Suprapubic skin (tissue), 4 donors: Measurements from ENCODE around the gene HSPA6. TPM values are rescaled to one million over a fixed set of nuclear protein-coding genes. Genes with fewer than 3 reads are reported as not detected.
A peak's percentile ranks its signal among the peaks of the same experiment; 100 is the strongest.
"Not testable (repeated sequence)": the region's sequence is repeated elsewhere in the genome, so short reads cannot be mapped to it uniquely, and the experiment has no call there.

Experiments
- DNase-seq, 2 donors: peaks; one replicate each; pipeline ENCODE4 v3.0.0-alpha.2; 2019; ENCODE audit warnings: low spot score in 2 of 2
- H3K27ac ChIP-seq: fragments of 200-600 bp; sonication (generic); one replicate; pipeline ENCODE4 v1.5.1; 2019
- H3K27me3 ChIP-seq: fragments of 200-600 bp; sonication (generic); one replicate; pipeline ENCODE4 v1.5.1; 2019
- H3K36me3 ChIP-seq: fragments of 200-600 bp; sonication (generic); one replicate; pipeline ENCODE4 v1.5.1; 2019
- H3K4me1 ChIP-seq: fragments of 200-600 bp; sonication (generic); one replicate; pipeline ENCODE4 v1.5.1; 2019
- H3K4me3 ChIP-seq: fragments of 200-600 bp; sonication (generic); one replicate; pipeline ENCODE4 v1.5.1; 2019; ENCODE audit warnings: mild to moderate bottlenecking
- H3K9me3 ChIP-seq: fragments of 200-600 bp; sonication (generic); one replicate; pipeline ENCODE4 v1.5.1; 2019
- EP300 ChIP-seq: sonication (generic); formaldehyde crosslinking; IDR thresholded peaks from one replicate; pipeline ENCODE4 v1.6.1; 2017; ENCODE audit warnings: antibody characterized with exemption
- POLR2A ChIP-seq, 2 donors: fragments of 450-650 bp; IDR thresholded peaks; one replicate each; pipeline ENCODE4 v1.6.1; 2017; ENCODE audit warnings: antibody characterized with exemption in 2 of 2, mild to moderate bottlenecking in 2 of 2, moderate library complexity in 2 of 2
- POLR2AphosphoS5 ChIP-seq, 3 donors: sonication (generic); formaldehyde crosslinking; IDR thresholded peaks; one replicate each; pipeline ENCODE4 v1.6.1; 2017; ENCODE audit warnings: antibody characterized with exemption in 3 of 3
- WGBS: methylation state at CpG from one replicate; pipeline ENCODE4 v1.1.5; 2018; 5-methylcytosine and 5-hydroxymethylcytosine counted together
- total RNA-seq, 4 donors: library from RNA; depleted of rRNA; stranded (reverse); fragments of >200 nt; gene quantifications; one replicate each; pipeline ENCODE4 v1.1.0, GENCODE V29; 2016
- TF ChIP-seq, protein P1 (sequence below), 2 donors: fragments of 200-600 bp in 1 of 2; fragments of 450-650 bp in 1 of 2; sonication (generic) in 1 of 2; IDR thresholded peaks; one replicate each; pipeline ENCODE4 v1.5.1; 2016 to 2019; ENCODE audit warnings: antibody characterized with exemption in 2 of 2, mild to moderate bottlenecking in 1 of 2, moderate library complexity in 1 of 2

The HSPA6 gene
- 1 to 10 TPM; 3.6 to 8.1 (median 5.3) TPM for total RNA-seq

DNA sequence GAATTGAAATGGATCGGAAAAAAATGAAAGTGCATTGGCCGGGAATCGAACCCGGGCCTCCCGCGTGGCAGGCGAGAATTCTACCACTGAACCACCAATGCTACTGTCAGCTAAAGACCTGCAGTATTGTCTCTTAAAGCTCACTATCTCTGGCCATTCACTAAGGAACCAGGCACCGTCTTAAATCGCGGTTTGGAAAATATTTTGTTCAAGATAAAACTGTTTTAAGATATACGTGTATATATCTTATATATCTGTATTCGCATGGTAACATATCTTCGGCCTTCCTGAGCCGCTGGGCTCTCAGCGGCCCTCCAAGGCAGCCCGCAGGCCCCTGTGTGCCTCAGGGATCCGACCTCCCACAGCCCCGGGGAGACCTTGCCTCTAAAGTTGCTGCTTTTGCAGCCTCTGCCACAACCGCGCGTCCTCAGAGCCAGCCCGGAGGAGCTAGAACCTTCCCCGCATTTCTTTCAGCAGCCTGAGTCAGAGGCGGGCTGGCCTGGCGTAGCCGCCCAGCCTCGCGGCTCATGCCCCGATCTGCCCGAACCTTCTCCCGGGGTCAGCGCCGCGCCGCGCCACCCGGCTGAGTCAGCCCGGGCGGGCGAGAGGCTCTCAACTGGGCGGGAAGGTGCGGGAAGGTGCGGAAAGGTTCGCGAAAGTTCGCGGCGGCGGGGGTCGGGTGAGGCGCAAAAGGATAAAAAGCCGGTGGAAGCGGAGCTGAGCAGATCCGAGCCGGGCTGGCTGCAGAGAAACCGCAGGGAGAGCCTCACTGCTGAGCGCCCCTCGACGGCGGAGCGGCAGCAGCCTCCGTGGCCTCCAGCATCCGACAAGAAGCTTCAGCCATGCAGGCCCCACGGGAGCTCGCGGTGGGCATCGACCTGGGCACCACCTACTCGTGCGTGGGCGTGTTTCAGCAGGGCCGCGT is at the start of gene HSPA6:
TSS of gene HSPA6 (plus strand) at position 724 of the 925 bp plus-strand sequence. CDS start at position 843, 119 bp downstream.
- not testable (repeated sequence) for H3K4me1 ChIP-seq, H3K9me3 ChIP-seq, H3K36me3 ChIP-seq, DNase-seq, H3K27me3 ChIP-seq
- H3K27ac ChIP-seq: peak within 1 kb of the TSS; percentile 86
- WGBS: under 1% methylated on average over 34 of the region's 72 CpGs
- TF ChIP-seq POLR2AphosphoS5 (IDR thresholded peaks at IDR 0.05) (peak in 2 of 3 donors; percentile 68 to 70), POLR2A (IDR thresholded peaks at IDR 0.05) (peak in 1 of 2 donors; percentile 26)
- peak within 1 kb of the TSS; percentile 72 for H3K4me3 ChIP-seq

DNA sequence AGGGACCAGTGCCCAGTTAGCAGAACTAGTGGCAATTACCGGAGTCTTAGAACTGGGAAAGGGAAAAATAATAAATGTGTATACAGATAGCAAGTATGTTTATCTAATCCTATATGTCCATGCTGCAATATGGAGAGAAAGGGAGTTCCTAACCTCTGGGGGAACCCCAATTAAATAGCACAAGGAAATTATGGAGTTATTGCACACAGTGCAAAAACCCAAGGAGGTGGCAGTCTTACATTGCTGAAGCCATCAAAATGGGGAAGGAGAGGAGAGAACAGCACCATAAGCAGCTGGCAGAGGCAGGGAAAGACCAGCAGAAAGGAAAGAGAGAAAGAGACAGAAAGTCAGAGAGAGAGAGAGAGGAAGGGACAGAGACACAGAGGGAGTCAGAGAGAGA is 46.6 kb upstream of the HSPA6 start:
- WGBS: 100% methylated on average over 1 of the region's 1 CpG
- not testable (repeated sequence) for H3K9me3 ChIP-seq, H3K36me3 ChIP-seq, H3K4me1 ChIP-seq, DNase-seq, H3K27ac ChIP-seq, H3K4me3 ChIP-seq
- H3K27me3 ChIP-seq: peaks cover 68% of the 10 kb centered on the region

DNA sequence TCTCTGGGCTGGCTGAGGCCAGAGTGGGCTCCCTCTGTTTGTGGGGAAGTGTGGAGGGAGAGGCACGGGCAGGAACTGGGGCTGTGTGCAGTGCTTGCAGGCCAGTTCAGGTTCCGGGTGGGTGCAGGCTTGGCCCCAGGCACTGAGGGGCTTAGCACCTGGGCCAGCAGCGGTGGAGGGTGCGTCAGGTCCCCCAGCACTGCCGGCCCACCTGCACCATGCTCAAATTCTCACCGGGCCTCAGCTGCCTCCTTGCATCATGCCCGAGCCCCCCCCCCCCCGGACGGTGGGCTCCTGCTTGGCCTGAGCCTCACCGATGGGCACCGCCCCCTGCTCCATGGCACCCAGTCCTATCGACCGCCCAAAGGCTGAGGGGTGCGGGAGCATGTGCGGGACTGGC is 45.4 kb upstream of the HSPA6 start:
- no peak overlapping the region for H3K27ac ChIP-seq
- no peaks in the 10 kb centered on the region for H3K9me3 ChIP-seq
- WGBS: 83% methylated on average over 1 of the region's 15 CpGs
- peak in 1 of 2 donors; percentile 35 for DNase-seq
- H3K27me3 ChIP-seq: peaks cover 55% of the 10 kb centered on the region
- peaks cover 5% of the 10 kb centered on the region for H3K4me1 ChIP-seq
- no peaks in the 10 kb centered on the region for H3K36me3 ChIP-seq
- TF ChIP-seq, protein P1, sequence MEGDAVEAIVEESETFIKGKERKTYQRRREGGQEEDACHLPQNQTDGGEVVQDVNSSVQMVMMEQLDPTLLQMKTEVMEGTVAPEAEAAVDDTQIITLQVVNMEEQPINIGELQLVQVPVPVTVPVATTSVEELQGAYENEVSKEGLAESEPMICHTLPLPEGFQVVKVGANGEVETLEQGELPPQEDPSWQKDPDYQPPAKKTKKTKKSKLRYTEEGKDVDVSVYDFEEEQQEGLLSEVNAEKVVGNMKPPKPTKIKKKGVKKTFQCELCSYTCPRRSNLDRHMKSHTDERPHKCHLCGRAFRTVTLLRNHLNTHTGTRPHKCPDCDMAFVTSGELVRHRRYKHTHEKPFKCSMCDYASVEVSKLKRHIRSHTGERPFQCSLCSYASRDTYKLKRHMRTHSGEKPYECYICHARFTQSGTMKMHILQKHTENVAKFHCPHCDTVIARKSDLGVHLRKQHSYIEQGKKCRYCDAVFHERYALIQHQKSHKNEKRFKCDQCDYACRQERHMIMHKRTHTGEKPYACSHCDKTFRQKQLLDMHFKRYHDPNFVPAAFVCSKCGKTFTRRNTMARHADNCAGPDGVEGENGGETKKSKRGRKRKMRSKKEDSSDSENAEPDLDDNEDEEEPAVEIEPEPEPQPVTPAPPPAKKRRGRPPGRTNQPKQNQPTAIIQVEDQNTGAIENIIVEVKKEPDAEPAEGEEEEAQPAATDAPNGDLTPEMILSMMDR (IDR thresholded peaks at IDR 0.05): no peak
- TF ChIP-seq POLR2A (IDR thresholded peaks at IDR 0.05): no peak
- no peak for TF ChIP-seq EP300
- TF ChIP-seq POLR2AphosphoS5 (IDR thresholded peaks at IDR 0.05): no peak
- H3K4me3 ChIP-seq: no peak overlapping the region

DNA sequence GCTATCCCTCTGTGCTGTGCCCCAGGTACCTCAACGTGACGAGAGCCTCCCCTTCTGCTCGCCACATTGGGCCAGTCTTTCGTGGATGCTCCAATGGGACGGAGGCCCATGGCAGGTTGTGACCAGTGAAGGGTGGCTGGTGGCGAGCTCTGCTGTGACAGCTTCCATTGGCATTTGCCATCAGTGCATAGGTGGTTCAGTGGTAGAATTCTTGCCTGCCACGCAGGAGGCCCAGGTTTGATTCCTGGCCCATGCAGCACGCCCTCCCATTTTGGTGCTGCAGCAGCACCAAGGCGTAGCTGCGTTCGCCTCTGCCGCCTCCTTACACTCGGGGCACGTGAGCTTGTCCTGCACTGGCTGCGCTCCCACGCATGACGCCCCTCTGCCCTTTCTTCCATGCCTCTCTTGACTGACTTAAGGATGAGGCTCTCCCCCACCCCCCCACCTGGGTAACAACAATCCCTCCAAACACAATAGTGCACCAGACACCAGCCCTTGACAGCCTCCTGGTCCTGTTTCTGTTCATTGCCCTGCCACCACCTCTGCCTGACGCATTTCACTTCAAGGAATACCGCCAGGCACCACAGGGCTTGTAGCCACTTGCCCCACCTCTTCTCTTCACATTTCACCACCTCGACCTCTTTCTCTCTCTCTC is 43.8 kb upstream of the HSPA6 start:
- DNase-seq: peak in 1 of 2 donors; percentile 40
- WGBS: 72% methylated on average over 17 of the region's 20 CpGs
- Histone ChIP-seq H3K27me3 (peaks cover 49% of the 10 kb centered on the region), H3K27ac (no peak overlapping the region), H3K36me3 (no peaks in the 10 kb centered on the region), H3K4me3 (no peak overlapping the region), H3K4me1 (peaks cover 5% of the 10 kb centered on the region), H3K9me3 (no peaks in the 10 kb centered on the region)
- TF ChIP-seq EP300: no peak
- TF ChIP-seq, protein P1 (IDR thresholded peaks at IDR 0.05): no peak
- no peak for TF ChIP-seq POLR2A (IDR thresholded peaks at IDR 0.05)
- TF ChIP-seq POLR2AphosphoS5 (IDR thresholded peaks at IDR 0.05): no peak

DNA sequence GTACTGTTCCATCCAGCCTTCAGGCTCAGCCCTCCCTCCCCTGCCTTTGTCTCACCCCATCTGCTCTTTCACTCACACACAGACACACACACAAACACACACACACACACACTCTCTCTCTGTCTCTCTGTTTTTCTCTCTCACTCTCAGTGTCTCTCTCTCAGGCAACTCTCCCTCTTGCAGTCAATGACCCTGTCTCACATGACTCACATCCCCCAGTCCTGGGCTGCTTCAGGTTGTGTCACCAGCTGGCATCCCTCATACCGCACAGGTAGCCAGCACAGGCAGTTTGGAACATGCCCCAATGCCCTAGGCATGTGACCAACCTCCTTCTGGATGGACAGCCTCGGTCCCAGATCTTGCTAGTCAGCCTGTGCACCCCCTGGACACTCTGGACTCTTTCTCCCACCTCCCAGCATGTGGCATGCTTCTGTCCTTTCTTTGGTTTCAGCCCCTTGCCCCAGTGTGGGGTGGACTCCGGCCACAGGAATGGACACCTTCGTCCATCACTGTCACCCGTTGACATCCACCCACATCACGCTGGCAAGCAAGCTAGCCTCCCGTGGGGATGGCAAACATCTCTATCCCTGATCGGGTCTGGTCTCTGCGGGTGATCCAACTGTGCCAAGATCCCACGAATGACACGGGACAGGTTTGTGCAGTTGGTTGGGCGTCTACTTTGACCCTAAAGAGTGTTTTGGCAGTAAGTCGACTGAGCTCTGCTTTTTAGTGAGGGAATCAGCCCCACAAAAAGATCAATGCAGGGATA is 42.5 kb upstream of the HSPA6 start:
- WGBS: 52% methylated on average over 13 of the region's 13 CpGs
- H3K4me1 ChIP-seq: peaks cover 8% of the 10 kb centered on the region

More for the DNA sequence above, 42.5 kb upstream of the HSPA6 start:
- Histone ChIP-seq H3K27me3 (peaks cover 43% of the 10 kb centered on the region), H3K27ac (no peak overlapping the region), H3K4me3 (no peak overlapping the region), H3K36me3 (no peaks in the 10 kb centered on the region), H3K9me3 (no peaks in the 10 kb centered on the region)
- peak in 1 of 2 donors; percentile 21 for DNase-seq
- TF ChIP-seq POLR2A (IDR thresholded peaks at IDR 0.05) (no peak), POLR2AphosphoS5 (IDR thresholded peaks at IDR 0.05) (no peak), EP300 (no peak)
- TF ChIP-seq, protein P1 (IDR thresholded peaks at IDR 0.05): no peak
